Ishikawa (cell line): ENCODE measurements around the gene DDR2.

Source experiments
- CEBPB ChIP-seq: IDR thresholded peaks from 2 replicates; pipeline ENCODE4 v1.6.1; 2012
- CREB1 ChIP-seq: IDR thresholded peaks from 2 replicates; pipeline ENCODE4 v1.6.1; 2012; ENCODE audit warnings: low read depth
- EGR1 ChIP-seq: IDR thresholded peaks from 2 replicates; pipeline ENCODE4 v1.6.1; 2012
- EP300 ChIP-seq: IDR thresholded peaks from 2 replicates; pipeline ENCODE4 v1.6.1; 2012; ENCODE audit warnings: borderline replicate concordance
- FOXM1 ChIP-seq: IDR thresholded peaks from 2 replicates; pipeline ENCODE4 v1.6.1; 2012; ENCODE audit warnings: low read depth, borderline replicate concordance
- NFIC ChIP-seq: IDR thresholded peaks from 2 replicates; pipeline ENCODE4 v1.6.1; 2012
- RAD21 ChIP-seq: IDR thresholded peaks from 2 replicates; pipeline ENCODE4 v1.6.1; 2012; ENCODE audit warnings: low read depth
- TAF1 ChIP-seq: IDR thresholded peaks from 2 replicates; pipeline ENCODE4 v1.6.1; 2012; ENCODE audit warnings: low read depth, mild to moderate bottlenecking
- TCF12 ChIP-seq: IDR thresholded peaks from 2 replicates; pipeline ENCODE4 v1.6.1; 2012; ENCODE audit warnings: low read depth
- TEAD4 ChIP-seq: IDR thresholded peaks from 2 replicates; pipeline ENCODE4 v1.6.1; 2012
- YY1 ChIP-seq: IDR thresholded peaks from 2 replicates; pipeline ENCODE4 v1.6.1; 2012; ENCODE audit warnings: low read depth
- ZBTB7A ChIP-seq: IDR thresholded peaks from 2 replicates; pipeline ENCODE4 v1.6.1; 2012; ENCODE audit warnings: low read depth
- TF ChIP-seq, protein P1 (sequence below): IDR thresholded peaks from 2 replicates; pipeline ENCODE4 v1.6.1; 2012
- TF ChIP-seq, protein P2 (sequence below): IDR thresholded peaks from 2 replicates; pipeline ENCODE4 v1.6.1; 2012
- TF ChIP-seq, protein P3 (sequence below): IDR thresholded peaks from 2 replicates; pipeline ENCODE4 v1.6.1; 2012; ENCODE audit warnings: low read depth, mild to moderate bottlenecking

DDR2 gene

DNA sequence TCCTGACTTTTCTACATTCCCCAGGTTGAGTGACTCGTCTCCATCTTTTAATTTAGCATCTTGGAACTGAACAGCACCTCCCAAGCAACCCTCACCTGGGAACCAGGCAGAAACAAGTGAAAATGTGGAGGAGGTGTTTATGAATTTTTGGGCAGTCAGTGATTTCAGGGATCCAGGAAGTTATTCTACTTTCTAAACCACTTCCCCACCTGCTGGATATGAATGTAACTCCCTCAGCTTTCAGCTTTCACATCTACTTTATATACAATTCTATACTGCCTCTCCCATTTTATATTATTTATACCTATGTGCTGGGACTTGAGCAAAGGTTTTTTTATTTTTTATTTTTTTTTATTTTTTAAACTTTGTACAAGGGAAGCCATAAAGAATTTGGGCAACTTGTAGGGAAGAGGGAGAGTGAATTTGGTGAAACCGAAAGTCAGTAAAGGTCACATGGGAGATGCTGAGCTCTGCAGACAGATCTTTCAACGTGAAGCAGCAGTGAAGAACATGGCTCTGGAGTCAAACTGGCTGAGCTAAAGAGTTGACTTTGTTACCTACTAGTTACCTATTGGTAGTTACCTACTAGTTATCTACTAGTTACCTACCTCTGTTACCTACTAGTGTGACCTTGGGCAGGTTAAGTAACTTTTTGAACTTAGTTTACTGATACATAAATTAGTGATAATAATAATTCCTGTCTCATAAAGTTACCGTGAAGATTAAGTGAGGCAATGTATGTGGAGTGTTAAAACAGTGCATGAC, 45.5 kb downstream of the DDR2 start:
- TF ChIP-seq NFIC (no peak), FOXM1 (no peak), TAF1 (no peak), RAD21 (no peak; the same call in 1 of the 2 replicates), TCF12 (no peak), CREB1 (no peak), YY1 (no peak)
- TF ChIP-seq, protein P1, sequence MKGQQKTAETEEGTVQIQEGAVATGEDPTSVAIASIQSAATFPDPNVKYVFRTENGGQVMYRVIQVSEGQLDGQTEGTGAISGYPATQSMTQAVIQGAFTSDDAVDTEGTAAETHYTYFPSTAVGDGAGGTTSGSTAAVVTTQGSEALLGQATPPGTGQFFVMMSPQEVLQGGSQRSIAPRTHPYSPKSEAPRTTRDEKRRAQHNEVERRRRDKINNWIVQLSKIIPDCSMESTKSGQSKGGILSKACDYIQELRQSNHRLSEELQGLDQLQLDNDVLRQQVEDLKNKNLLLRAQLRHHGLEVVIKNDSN, result no peak
- TF ChIP-seq, protein P2, sequence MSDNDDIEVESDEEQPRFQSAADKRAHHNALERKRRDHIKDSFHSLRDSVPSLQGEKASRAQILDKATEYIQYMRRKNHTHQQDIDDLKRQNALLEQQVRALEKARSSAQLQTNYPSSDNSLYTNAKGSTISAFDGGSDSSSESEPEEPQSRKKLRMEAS, result no peak
- TF ChIP-seq, protein P3, sequence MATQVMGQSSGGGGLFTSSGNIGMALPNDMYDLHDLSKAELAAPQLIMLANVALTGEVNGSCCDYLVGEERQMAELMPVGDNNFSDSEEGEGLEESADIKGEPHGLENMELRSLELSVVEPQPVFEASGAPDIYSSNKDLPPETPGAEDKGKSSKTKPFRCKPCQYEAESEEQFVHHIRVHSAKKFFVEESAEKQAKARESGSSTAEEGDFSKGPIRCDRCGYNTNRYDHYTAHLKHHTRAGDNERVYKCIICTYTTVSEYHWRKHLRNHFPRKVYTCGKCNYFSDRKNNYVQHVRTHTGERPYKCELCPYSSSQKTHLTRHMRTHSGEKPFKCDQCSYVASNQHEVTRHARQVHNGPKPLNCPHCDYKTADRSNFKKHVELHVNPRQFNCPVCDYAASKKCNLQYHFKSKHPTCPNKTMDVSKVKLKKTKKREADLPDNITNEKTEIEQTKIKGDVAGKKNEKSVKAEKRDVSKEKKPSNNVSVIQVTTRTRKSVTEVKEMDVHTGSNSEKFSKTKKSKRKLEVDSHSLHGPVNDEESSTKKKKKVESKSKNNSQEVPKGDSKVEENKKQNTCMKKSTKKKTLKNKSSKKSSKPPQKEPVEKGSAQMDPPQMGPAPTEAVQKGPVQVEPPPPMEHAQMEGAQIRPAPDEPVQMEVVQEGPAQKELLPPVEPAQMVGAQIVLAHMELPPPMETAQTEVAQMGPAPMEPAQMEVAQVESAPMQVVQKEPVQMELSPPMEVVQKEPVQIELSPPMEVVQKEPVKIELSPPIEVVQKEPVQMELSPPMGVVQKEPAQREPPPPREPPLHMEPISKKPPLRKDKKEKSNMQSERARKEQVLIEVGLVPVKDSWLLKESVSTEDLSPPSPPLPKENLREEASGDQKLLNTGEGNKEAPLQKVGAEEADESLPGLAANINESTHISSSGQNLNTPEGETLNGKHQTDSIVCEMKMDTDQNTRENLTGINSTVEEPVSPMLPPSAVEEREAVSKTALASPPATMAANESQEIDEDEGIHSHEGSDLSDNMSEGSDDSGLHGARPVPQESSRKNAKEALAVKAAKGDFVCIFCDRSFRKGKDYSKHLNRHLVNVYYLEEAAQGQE, result no peak

DNA sequence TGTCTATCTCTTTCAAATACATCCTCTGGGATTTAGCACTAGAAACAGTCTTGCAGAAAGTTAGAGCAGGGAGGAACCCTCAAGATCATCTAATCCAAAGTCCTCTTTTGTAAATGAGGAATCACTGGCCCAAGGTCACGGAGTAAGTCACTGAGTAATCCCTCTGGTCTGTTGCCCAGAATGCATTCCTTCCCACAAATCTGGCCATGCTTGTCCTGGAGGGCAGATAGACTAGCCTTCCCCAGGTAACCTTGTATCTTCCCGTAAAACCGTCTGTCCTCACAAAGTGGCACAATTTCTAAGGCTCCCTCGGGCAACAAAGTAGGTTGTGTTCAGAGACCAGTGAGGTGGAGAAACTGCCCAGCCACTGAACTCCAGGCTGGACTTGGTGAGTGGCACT, 46.2 kb downstream of the DDR2 start:
- TF ChIP-seq ZBTB7A (no peak), EP300 (0 out of 2 replicates have a peak, but pooled peaks have one; percentile 14)

DNA sequence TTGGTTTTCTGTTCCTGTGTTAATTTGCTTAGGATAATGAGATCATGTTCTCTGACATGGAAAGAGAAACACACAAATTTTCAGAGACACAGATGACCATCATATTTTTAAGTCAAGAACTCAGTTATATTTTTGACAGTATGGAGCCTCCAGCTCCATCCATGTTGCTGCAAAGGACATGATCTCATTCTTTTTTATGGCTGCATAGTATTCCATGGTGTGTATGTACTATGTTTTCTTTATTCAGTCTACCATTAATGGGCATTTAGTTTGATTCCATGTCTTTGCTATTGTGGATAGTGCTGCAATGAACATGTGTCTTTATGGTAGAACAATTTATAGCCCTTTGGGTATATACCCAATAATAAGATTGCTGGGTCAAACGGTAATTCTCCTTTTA, 47.0 kb downstream of the DDR2 start:
- TF ChIP-seq CEBPB, result no peak
- no peak for TF ChIP-seq TCF12
- no peak for TF ChIP-seq YY1
- no peak for TF ChIP-seq ZBTB7A

DNA sequence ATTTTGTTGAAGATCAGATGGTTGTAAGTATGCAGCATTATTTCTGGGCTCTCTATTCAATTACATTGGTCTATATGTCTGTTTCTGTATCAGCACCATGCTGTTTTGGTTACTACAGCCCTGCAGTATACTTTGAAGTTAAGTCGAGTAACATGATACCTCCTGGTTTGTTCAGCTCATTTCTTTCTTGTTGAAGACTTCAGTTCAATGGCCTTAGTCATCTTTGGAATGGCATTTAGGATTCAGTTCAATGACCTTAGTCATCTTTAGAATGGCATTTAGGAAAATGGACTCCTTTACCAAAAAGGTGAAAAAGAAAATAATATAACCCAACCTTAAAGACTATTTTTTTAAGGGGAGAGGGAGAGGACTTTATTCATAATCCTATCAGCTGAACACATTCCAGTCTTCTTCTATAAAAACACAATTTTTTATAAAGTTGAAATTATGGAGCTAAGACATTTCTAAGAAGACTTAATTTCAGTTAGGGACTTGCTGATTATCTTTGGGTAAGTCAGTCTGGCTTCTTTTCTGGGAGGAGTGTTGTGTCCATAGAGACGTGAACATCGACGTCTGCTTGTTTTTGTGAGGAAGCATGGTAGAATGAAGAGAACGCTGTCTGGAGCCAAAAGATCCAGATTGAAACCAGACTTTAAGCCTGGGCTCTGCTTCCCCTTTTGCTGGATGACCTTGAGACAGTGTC, 48.3 kb downstream of the DDR2 start:
- TF ChIP-seq NFIC (no peak), TEAD4 (peak; percentile 38; the same call in 1 of the 2 replicates)
- TF ChIP-seq, protein P2, result no peak

DNA sequence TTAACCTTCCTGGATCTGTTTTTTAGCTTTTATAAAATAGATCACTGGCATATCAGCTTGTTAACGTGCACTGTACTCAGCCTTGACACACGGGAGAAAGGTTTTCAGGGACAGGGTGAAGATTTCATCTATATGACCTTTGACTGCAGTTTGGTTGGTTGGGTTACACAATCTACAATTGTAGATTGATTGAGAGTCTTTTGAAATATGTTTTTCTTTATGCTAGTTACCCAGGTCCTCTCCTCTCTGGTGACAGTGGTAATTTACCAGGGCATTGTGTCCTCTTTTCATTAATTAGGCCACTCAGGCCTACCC, 48.8 kb downstream of the DDR2 start:
- TF ChIP-seq, protein P3, result no peak
- TF ChIP-seq, protein P1, result no peak
- no peak for TF ChIP-seq RAD21
- TF ChIP-seq FOXM1, result no peak
- no peak for TF ChIP-seq CEBPB
- TF ChIP-seq YY1, result no peak
- TF ChIP-seq EP300, result no peak
- no peak for TF ChIP-seq EGR1
- no peak for TF ChIP-seq TAF1
- TF ChIP-seq TCF12, result no peak
- TF ChIP-seq ZBTB7A, result no peak

DNA sequence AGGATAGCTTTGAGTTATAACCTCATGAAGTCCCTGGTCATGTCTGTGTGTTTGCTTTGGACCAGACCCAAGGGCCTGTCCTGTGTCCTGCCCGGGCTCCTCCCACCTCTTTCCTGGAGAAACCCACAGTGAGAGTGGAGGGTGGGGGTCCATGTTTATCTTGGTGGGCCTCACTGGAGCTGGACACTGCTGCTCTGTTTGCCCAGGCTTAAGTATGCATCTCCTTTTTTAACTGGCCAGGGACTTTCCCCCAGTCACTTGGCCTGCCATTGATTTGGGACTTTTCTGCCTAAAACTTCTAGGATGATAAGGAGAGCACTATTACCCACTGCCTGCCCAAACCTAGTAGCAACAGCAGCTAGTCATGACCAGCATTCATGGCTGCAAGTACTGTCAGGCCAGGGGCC, 49.8 kb downstream of the DDR2 start:
- TF ChIP-seq EGR1 (no peak), TEAD4 (no peak), RAD21 (no peak), NFIC (no peak), YY1 (no peak), CREB1 (no peak), CEBPB (no peak), ZBTB7A (no peak), FOXM1 (no peak), TAF1 (no peak)
- TF ChIP-seq, protein P3, result no peak
- TF ChIP-seq, protein P2, result no peak
